ENCODE results near the gene PARVA. TPM values are rescaled to one million over a fixed set of nuclear protein-coding genes. Genes with fewer than 3 reads are reported as not detected.

Gene PARVA
- total RNA-seq, 1 experiment from 2014 or later: 22.9 TPM

DNA sequence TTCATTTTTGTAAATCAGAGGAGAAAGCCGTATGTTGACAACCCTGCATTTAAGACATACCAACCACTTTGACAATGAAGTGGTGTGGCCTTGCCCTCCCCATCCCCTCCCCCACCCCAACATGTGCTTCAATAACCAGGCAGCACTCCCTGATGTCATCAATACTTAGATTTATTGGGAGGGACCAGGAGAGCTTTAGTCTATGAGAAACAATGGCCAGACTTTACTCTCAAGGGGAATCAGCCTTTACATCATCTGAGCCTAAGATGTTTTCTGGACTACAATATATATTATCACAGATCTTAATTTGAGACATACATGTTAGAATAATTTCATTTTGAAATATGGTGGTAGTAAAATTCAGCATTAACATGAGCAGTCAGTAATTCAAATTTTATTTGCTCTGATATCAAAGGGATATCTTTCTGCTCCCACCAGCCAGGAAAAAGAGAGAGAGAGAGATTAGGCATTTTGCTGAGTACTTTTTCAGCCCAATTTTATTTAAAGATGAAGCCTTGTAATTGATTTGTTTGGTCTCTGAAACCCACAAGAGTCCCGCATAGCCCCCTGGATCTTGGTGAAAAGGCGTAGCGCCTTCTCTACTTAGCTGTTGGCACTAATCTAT is 38.1 kb downstream of the PARVA start:
- Mint-ChIP-seq H3K27ac (ENCODE audit: unreplicated experiment) (no peak overlapping the region), H3K27me3 (ENCODE audit: unreplicated experiment) (no peaks in the 10 kb centered on the region), H3K4me1 (ENCODE audit: low read depth, unreplicated experiment) (peaks cover 13% of the 10 kb centered on the region), H3K9me3 (ENCODE audit: low read depth, unreplicated experiment) (no peaks in the 10 kb centered on the region), H3K36me3 (ENCODE audit: insufficient read depth, unreplicated experiment) (no peaks in the 10 kb centered on the region), H3K4me3 (ENCODE audit: low read depth, unreplicated experiment) (no peak overlapping the region)
- CTCF ChIA-PET: no interaction called here
- intact Hi-C loops (cut with micrococcal nuclease; ENCODE audit: unreplicated experiment): loop anchor here (10.0 kb wide), 1 partner anchor 169 kb away; no protein-coding TSS in a partner anchor
- no TSS peak for BruUV-seq (replicated peaks)
- TF ChIP-seq, protein P1, sequence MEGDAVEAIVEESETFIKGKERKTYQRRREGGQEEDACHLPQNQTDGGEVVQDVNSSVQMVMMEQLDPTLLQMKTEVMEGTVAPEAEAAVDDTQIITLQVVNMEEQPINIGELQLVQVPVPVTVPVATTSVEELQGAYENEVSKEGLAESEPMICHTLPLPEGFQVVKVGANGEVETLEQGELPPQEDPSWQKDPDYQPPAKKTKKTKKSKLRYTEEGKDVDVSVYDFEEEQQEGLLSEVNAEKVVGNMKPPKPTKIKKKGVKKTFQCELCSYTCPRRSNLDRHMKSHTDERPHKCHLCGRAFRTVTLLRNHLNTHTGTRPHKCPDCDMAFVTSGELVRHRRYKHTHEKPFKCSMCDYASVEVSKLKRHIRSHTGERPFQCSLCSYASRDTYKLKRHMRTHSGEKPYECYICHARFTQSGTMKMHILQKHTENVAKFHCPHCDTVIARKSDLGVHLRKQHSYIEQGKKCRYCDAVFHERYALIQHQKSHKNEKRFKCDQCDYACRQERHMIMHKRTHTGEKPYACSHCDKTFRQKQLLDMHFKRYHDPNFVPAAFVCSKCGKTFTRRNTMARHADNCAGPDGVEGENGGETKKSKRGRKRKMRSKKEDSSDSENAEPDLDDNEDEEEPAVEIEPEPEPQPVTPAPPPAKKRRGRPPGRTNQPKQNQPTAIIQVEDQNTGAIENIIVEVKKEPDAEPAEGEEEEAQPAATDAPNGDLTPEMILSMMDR (IDR thresholded peaks at IDR 0.05; ENCODE audit: unreplicated experiment): no peak
- DNase-seq: no peak

DNA sequence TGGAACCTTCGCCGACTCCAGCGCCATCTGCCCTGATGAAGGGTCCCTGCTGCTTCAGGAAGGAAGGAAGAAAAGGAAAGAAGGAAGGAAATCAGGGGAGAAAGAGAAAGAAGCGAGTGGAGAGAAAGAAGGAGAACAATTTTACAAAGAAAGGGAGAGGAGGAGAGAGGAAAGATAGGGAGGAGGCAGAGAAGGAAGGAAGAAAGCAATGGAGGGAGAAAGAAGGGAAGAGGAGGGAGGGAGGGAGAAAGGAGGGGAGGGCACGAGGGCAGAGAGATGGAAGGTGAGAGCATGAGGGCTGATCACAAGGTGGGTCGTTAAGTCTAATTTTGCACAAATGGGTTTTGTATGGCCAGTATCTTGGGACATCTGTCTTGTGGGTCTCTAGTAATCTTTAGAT is 39.2 kb downstream of the PARVA start:
- Mint-ChIP-seq H3K4me1 (ENCODE audit: low read depth, unreplicated experiment) (peaks cover 9% of the 10 kb centered on the region), H3K9me3 (ENCODE audit: low read depth, unreplicated experiment) (no peaks in the 10 kb centered on the region), H3K27me3 (ENCODE audit: unreplicated experiment) (no peaks in the 10 kb centered on the region), H3K4me3 (ENCODE audit: low read depth, unreplicated experiment) (no peak overlapping the region), H3K27ac (ENCODE audit: unreplicated experiment) (no peak overlapping the region), H3K36me3 (ENCODE audit: insufficient read depth, unreplicated experiment) (no peaks in the 10 kb centered on the region)
- TF ChIP-seq, protein P1 (IDR thresholded peaks at IDR 0.05; ENCODE audit: unreplicated experiment): no peak
- DNase-seq: no peak
- intact Hi-C loops (cut with micrococcal nuclease; ENCODE audit: unreplicated experiment): loop anchor here (10.0 kb wide), 1 partner anchor 168 kb away; no protein-coding TSS in a partner anchor
- CTCF ChIA-PET: no interaction called here
- no TSS peak for BruUV-seq (replicated peaks)

DNA sequence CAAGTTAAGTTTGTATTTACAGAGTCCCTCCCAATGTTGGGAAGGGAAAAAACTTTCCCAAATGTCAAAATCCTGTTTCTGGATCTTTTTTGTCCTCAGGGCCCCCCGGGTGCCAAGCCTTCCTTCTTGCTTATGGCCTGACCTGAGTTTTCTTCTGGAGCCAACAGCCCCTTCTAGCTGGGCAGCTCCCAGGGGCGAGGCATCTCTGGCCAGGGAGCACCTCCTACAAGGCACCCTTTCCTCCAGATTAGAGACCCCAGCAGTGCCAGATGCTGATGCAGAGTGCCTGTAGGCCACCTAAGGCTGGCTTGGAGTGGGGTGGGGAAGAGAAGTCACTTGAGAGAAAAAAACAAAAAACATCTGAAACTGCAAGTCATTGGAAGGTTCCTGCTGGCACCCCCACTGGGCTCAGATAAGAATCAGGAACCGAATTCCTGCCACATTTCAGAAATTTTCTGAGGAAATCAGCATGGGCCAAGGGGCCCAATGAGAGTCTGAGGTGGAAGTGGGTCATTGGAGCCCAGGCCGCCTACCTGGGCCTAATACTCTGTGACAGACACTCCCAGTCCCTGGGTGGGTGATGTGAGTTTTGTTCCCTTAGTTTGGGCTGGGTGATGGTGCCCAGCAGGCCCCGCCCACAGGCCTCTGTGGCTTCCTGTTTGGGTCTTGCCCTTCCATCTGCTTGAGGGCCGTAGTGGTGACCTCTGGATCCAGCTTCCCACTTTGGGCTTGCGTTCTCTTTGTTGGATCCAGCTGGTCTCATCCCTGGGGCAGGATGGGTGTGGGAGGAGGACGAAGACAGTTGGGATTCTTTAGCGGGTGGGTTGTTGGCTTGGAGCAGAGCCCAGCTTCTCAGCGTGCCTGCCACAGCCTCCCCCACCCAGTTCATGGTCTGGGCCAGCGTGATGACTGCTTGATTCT is 40.6 kb downstream of the PARVA start:
- H3K36me3 Mint-ChIP-seq (ENCODE audit: insufficient read depth, unreplicated experiment): no peaks in the 10 kb centered on the region
- intact Hi-C loops (cut with micrococcal nuclease; ENCODE audit: unreplicated experiment): loop anchor here (10.0 kb wide), 1 partner anchor 167 kb away; no protein-coding TSS in a partner anchor
- no peaks in the 10 kb centered on the region for H3K4me1 Mint-ChIP-seq (ENCODE audit: low read depth, unreplicated experiment)
- DNase-seq: no peak
- BruUV-seq (replicated peaks): no TSS peak
- no peak overlapping the region for H3K27ac Mint-ChIP-seq (ENCODE audit: unreplicated experiment)
- H3K4me3 Mint-ChIP-seq (ENCODE audit: low read depth, unreplicated experiment): no peak overlapping the region
- H3K27me3 Mint-ChIP-seq (ENCODE audit: unreplicated experiment): no peaks in the 10 kb centered on the region
- no peaks in the 10 kb centered on the region for H3K9me3 Mint-ChIP-seq (ENCODE audit: low read depth, unreplicated experiment)
- CTCF ChIA-PET: no interaction called here
- TF ChIP-seq, protein P1 (IDR thresholded peaks at IDR 0.05; ENCODE audit: unreplicated experiment): no peak

DNA sequence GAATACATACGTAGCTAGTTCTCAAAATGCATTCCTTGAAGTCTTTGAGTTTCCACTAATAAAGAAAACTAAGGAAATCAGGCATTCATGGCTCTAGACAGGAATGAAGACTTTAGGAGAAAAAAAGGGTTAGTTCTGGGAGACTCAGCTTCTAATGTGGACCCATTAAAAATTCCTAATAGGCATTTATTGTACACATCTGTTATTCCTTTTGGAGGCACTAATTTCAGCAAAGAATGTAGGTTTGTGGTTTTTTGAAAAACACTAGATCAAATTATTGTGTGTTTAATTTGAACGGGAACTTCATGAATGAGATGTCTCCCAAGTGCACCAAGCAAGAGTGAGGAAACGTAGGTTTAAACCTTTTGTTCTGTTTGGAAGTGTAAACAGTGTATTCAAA is 42.7 kb downstream of the PARVA start:
- Mint-ChIP-seq H3K27me3 (ENCODE audit: unreplicated experiment) (no peaks in the 10 kb centered on the region), H3K36me3 (ENCODE audit: insufficient read depth, unreplicated experiment) (no peaks in the 10 kb centered on the region), H3K4me3 (ENCODE audit: low read depth, unreplicated experiment) (no peak overlapping the region), H3K9me3 (ENCODE audit: low read depth, unreplicated experiment) (no peaks in the 10 kb centered on the region), H3K27ac (ENCODE audit: unreplicated experiment) (no peak overlapping the region), H3K4me1 (ENCODE audit: low read depth, unreplicated experiment) (no peaks in the 10 kb centered on the region)
- BruUV-seq (replicated peaks): no TSS peak
- TF ChIP-seq, protein P1 (IDR thresholded peaks at IDR 0.05; ENCODE audit: unreplicated experiment): no peak
- intact Hi-C loops (cut with micrococcal nuclease; ENCODE audit: unreplicated experiment): no loop called here
- CTCF ChIA-PET: interaction anchor here (1.1 kb wide), 1 partner anchor 11 kb away, joined by 3 read pairs; no protein-coding TSS in a partner anchor
- DNase-seq: no peak

All from Calu3 (cell line).